Thymus (tissue), 11 donors: ENCODE results near the gene TXNDC17. TPM values are rescaled to one million over a fixed set of nuclear protein-coding genes. Genes with fewer than 3 reads are reported as not detected.
"Not testable (repeated sequence)": the region's sequence is repeated elsewhere in the genome, so short reads cannot be mapped to it uniquely, and the experiment has no call there.

Experiments
- DNase-seq, 9 donors: peaks; one replicate each; pipeline ENCODE4 v3.0.0-alpha.2; 2013; ENCODE audit warnings: low spot score in 9 of 9, low read depth in 6 of 9, missing footprints in 1 of 9
- H3K27ac ChIP-seq, 2 donors: one replicate each; pipeline ENCODE4 v1.5.1; 2013; ENCODE audit warnings: control low read depth in 1 of 2, low read depth in 1 of 2, low read length in 1 of 2, mild to moderate bottlenecking in 1 of 2, moderate library complexity in 1 of 2
- H3K27me3 ChIP-seq, 2 donors: one replicate each; pipeline ENCODE4 v1.5.1; 2013; ENCODE audit warnings: low read length in 1 of 2; ENCODE audit not compliant: control insufficient read depth in 2 of 2, insufficient read depth in 1 of 2
- H3K36me3 ChIP-seq, 2 donors: one replicate each; pipeline ENCODE4 v1.5.1; 2013; ENCODE audit warnings: low read length in 1 of 2, mild to moderate bottlenecking in 1 of 2, moderate library complexity in 1 of 2; ENCODE audit not compliant: control insufficient read depth in 2 of 2, insufficient read depth in 2 of 2
- H3K4me1 ChIP-seq, 2 donors: one replicate each; pipeline ENCODE4 v1.5.1; 2013; ENCODE audit warnings: low read length in 2 of 2; ENCODE audit not compliant: control insufficient read depth in 2 of 2, insufficient read depth in 2 of 2
- H3K4me3 ChIP-seq, 2 donors: one replicate each; pipeline ENCODE4 v1.5.1; 2013; ENCODE audit warnings: low read length in 2 of 2, control low read depth in 1 of 2, mild to moderate bottlenecking in 1 of 2
- H3K9me3 ChIP-seq, 2 donors: one replicate each; pipeline ENCODE4 v1.5.1; 2013; ENCODE audit warnings: low read length in 1 of 2, mild to moderate bottlenecking in 1 of 2; ENCODE audit not compliant: control insufficient read depth in 2 of 2, insufficient read depth in 1 of 2
- WGBS: extraction: QIAGEN DNeasy Blood & Tissue Kit; methylation state at CpG from one replicate; pipeline ENCODE4 v1.1.7; 2013; 5-methylcytosine and 5-hydroxymethylcytosine counted together
- polyA plus RNA-seq: library from polyadenylated mRNA; stranded (reverse); fragments of 200-250 nt; gene quantifications from one replicate; pipeline ENCODE4 v1.2.3, GENCODE V29; 2013
- total RNA-seq: library from RNA; stranded (reverse); fragments of 120-200 nt; gene quantifications from one replicate; pipeline ENCODE4 v1.2.4, GENCODE V29; 2013
- donor health status: healthy.

Gene TXNDC17
- total and polyA plus RNA-seq, 2 donors, result 117 to 127 TPM

DNA sequence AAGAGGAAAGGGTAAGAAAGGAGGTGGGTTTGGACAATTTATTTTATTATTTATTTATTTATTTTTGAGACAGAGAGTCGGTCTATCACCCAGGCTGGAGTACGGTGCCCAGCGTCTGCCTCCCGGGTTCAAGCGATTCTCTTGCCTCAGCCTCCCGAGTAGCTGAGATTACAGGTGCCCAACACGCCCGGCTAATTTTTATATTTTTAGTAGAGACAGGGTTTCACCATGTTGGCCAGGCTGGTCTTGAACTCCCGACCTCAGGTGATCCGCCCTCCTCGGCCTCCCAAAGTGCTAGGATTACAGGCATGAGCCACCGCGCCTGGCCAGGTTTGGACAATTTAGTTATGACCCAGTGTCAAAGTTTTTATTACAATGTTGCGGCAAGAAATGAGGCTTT is 22.3 kb downstream of the TXNDC17 start:
- not testable (repeated sequence) for DNase-seq, H3K27ac ChIP-seq, H3K36me3 ChIP-seq, H3K9me3 ChIP-seq, H3K4me3 ChIP-seq, H3K4me1 ChIP-seq
- WGBS, result 96% methylated on average over 14 of the region's 14 CpGs
- H3K27me3 ChIP-seq, result peaks cover 0 to 47% of the 10 kb centered on the region in 2 donors

DNA sequence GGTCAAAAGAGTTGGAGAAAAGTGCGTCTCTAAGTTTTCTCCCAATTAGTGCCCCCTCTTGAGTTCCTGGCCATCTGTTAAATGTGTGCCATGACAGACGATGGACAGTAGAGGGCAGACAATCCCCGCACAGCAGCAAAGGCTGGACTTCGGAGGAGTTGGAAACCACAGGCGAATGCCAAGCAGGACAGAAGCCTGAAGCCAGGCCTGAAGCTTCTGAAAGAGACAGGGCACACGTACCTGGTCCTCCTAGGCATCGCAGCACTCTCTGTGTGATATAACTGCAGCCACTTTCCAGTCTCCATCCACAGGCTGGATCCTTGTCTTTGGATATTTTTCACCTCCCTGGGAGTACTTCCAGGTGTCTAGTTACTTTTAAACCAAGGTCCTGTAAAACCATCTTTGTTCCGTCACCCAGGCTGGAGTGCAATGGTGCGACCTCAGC is 25.2 kb downstream of the TXNDC17 start:
- H3K36me3 ChIP-seq, result no peaks in the 10 kb centered on the region
- no peaks in the 10 kb centered on the region for H3K9me3 ChIP-seq
- peaks cover 0 to under 1% of the 10 kb centered on the region in 2 donors for H3K4me1 ChIP-seq
- 28% methylated on average over 9 of the region's 9 CpGs for WGBS
- no peak overlapping the region for H3K27ac ChIP-seq
- peaks cover 0 to 36% of the 10 kb centered on the region in 2 donors for H3K27me3 ChIP-seq
- peak in 4 of 9 donors; percentile 24 to 51 (median 40) for DNase-seq
- H3K4me3 ChIP-seq, result no peak overlapping the region

DNA sequence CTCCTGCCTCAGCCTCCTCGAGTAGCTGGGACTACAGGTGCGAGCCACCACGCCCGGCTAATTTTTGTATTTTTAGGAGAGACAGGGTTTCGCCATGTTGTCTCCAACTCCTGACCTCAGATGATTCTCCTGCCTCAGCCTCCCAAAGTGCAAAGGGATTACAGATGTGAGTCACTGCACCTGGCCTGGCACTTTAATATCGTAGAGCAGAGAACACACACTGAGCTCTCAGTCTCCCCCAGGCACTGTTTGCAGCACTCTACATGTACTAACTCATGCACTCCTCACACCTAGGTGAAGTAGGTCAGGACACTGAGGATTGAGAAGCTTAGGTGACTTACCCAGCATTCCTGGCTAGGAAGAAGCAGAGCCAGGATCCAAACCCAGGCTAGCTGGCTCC is 25.7 kb downstream of the TXNDC17 start:
- no peak for DNase-seq
- Histone ChIP-seq H3K4me1 (no peaks in the 10 kb centered on the region), H3K9me3 (no peaks in the 10 kb centered on the region), H3K36me3 (no peaks in the 10 kb centered on the region), H3K27ac (no peak overlapping the region), H3K27me3 (peaks cover 0 to 31% of the 10 kb centered on the region in 2 donors), H3K4me3 (no peak overlapping the region)
- 98% methylated on average over 6 of the region's 6 CpGs for WGBS

DNA sequence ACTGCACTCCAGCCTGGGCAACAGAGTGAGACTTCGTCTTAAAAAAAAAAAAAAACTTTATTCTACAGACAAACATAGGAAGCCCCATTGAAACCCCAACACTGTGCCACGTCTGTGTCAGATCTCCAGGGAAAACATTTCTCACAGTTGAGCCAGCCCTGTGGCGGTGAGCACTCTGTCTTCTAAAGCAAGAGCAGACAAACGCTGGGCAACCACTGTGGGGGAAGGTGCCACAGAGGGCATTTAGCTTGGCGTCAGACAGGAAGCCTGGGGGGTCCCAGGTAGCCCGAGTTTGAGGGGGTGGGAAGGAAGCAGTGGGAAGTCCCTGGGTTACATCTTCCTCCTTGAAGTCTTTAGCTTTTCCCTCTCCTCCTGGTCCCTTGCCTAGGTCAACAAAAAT is 26.7 kb downstream of the TXNDC17 start:
- 38% methylated on average over 6 of the region's 6 CpGs for WGBS
- Histone ChIP-seq H3K4me3 (no peak overlapping the region), H3K4me1 (no peaks in the 10 kb centered on the region), H3K9me3 (no peaks in the 10 kb centered on the region), H3K36me3 (no peaks in the 10 kb centered on the region), H3K27ac (no peak overlapping the region), H3K27me3 (peaks cover 0 to 26% of the 10 kb centered on the region in 2 donors)
- no peak for DNase-seq

DNA sequence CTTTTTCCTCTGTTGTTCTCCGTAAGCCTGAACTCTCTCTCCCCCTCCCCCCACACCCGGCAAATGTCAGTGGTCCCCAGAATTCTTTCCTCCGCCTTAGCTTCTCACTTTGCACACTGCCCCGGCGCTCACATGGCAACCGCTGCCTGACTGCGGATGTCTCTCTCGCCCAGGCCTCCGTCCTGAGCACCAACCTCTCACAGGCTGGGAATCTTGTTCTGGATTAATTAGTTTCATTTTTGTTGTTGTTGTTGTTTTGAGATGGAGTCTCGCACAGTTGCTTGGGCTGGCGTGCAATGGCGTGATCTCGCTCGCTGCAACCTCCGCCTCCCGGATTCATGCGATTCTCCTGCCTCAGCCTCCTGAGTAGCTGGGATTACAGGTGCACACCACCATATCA is 27.4 kb downstream of the TXNDC17 start:
- 96% methylated on average over 17 of the region's 17 CpGs for WGBS
- no peak for DNase-seq
- no peaks in the 10 kb centered on the region for H3K4me1 ChIP-seq
- H3K27ac ChIP-seq, result no peak overlapping the region
- no peaks in the 10 kb centered on the region for H3K36me3 ChIP-seq
- H3K27me3 ChIP-seq, result peaks cover 0 to 26% of the 10 kb centered on the region in 2 donors
- no peaks in the 10 kb centered on the region for H3K9me3 ChIP-seq
- H3K4me3 ChIP-seq, result no peak overlapping the region

DNA sequence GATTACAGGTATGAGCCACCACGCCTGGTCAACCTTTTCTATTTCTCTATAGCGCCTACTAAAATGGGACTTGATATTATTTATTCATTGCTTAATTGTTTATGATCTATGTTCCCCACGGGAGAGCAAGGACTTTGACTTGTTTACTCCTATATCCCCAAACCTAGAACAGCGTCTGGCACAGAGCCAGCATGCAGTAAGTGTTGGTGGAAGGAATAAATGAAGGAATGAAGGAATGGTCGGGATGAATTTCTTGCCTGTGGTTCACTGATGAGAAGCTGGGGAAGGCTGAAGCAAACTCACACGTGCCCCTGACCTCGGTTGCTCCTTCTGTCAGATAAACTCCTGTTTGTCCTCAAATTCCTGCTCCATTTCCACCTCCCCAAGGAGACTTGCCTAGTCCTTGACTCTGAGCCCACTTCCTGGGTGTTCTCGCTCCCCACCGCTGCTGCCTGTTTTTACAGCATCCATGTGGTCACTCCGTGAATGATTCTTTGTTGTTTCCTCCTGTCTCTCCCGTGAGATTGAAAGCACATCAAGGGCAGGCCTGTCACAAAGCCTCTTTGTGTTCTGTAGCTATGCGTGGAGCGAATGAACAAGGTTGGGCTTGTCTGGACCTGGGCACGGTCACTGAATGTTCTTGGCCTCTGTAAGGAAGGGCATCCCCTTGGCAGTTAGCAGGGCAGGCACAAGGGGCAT is 28.0 kb downstream of the TXNDC17 start:
- peaks cover 0 to 26% of the 10 kb centered on the region in 2 donors for H3K27me3 ChIP-seq
- DNase-seq, result no peak
- no peaks in the 10 kb centered on the region for H3K4me1 ChIP-seq
- no peak overlapping the region for H3K27ac ChIP-seq
- H3K9me3 ChIP-seq, result no peaks in the 10 kb centered on the region
- H3K4me3 ChIP-seq, result no peak overlapping the region
- 96% methylated on average over 14 of the region's 14 CpGs for WGBS
- no peaks in the 10 kb centered on the region for H3K36me3 ChIP-seq

DNA sequence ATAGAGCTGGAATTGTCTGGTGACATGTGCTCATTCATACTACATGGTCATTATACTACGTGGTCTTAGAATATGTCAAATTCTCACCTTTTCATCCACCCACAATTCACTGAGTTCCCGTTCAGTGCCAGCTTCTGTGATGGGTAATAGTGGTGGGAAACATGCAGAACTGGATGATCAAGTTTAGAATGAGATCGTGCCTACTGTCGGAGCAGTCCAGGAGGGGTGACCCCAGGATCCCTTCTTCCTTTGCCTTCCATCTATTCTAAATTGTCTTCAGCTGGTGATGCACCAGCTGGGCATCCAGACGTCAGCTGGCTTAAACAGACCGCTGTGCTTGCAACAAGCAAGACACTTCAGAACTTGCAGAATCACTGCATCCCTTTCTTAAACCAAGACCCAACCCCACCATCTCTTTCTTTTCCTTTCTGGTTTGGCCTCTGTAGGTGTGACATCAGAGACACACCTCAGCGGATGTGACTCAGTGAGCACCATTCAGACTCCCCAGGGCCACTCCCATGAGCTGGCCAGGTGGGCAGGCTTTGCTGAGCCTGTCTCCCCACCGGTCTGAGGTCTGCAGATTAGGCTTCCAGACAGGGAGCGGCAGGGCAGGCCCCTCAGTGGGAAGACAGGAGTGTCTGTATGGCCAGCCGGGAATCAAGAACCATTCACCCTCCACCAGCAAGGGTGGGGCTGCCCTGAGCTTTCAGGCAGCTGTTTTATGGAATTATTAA is 28.8 kb downstream of the TXNDC17 start:
- H3K27me3 ChIP-seq, result peaks cover 0 to 26% of the 10 kb centered on the region in 2 donors
- H3K4me3 ChIP-seq, result no peak overlapping the region
- no peak overlapping the region for H3K27ac ChIP-seq
- no peaks in the 10 kb centered on the region for H3K4me1 ChIP-seq
- no peaks in the 10 kb centered on the region for H3K9me3 ChIP-seq
- H3K36me3 ChIP-seq, result no peaks in the 10 kb centered on the region
- DNase-seq, result no peak
- WGBS, result 95% methylated on average over 10 of the region's 10 CpGs

DNA sequence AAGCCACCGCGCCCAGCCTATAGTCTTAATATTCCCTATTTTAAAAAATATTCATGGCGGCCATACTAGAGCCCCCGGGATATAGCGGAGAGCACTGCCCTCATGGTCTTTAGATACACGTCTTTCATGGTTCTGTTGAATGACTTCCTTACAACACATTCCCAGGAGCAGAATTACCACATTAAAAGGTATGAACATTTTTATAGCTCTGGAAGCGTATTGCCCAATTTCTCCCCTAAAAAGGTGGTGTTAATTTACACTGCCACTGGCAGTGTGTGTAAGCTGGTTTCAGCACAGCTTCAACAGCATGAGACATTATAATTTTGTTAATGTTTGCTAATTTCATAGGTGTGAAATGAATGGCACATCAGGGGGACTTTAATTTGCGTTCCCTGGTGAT is 29.7 kb downstream of the TXNDC17 start:
- Histone ChIP-seq H3K27me3 (peaks cover 0 to 26% of the 10 kb centered on the region in 2 donors), H3K27ac (no peak overlapping the region), H3K36me3 (no peaks in the 10 kb centered on the region), H3K4me3 (no peak overlapping the region), H3K9me3 (no peaks in the 10 kb centered on the region), H3K4me1 (no peaks in the 10 kb centered on the region)
- 96% methylated on average over 8 of the region's 8 CpGs for WGBS
- no peak for DNase-seq

DNA sequence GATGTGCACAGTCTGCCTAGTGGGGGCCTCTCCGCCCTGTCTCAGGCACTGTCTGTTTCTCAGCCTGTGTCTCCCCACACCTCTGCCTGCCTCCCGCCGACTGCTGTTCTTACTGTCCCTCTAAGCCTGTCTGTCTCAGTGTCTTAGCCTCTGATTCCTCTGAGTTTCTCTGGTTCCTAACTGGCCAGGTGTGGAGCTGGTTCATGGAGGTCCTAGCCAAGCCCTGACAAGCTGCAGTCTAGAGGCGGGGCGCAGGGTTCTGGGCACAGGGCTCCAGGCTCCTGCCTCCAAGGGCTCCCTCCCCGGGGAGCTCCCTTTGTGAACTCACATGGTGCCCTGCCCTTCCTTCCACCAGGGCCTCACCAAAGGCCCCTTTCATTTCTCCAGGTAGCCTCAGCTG is 30.1 kb downstream of the TXNDC17 start:
- WGBS, result 94% methylated on average over 6 of the region's 6 CpGs
- peaks cover 0 to 24% of the 10 kb centered on the region in 2 donors for H3K27me3 ChIP-seq
- no peaks in the 10 kb centered on the region for H3K36me3 ChIP-seq
- no peaks in the 10 kb centered on the region for H3K4me1 ChIP-seq
- no peak overlapping the region for H3K4me3 ChIP-seq
- DNase-seq, result no peak
- H3K27ac ChIP-seq, result no peak overlapping the region
- no peaks in the 10 kb centered on the region for H3K9me3 ChIP-seq
